Left ventricle myocardium superior (tissue), 1 donor: Measurements from ENCODE around the gene MCF2L2. TPM values are rescaled to one million over a fixed set of nuclear protein-coding genes. Genes with fewer than 3 reads are reported as not detected.

Source experiments
- ATAC-seq: fragments of 200-7000 bp; cut with Tn5 transposase; one replicate; pipeline ENCODE4 v1.9.1; 2020; ENCODE audit warnings: mild to moderate bottlenecking, moderate library complexity
- DNase-seq: peaks from one replicate; pipeline ENCODE4 v3.0.0-alpha.2; 2020
- intact Hi-C: fragments of 100-400 bp; cut with micrococcal nuclease; formaldehyde crosslinking; loops from one replicate; pipeline ENCODE4 v1.11.0; 2022
- total RNA-seq: library from RNA; stranded (reverse); fragmentation: NEBNext Ultra II Directional; extraction: Animal tissue kit (Norgen Biotek cat#: 25700); gene quantifications from one replicate; pipeline ENCODE4 v1.2.1, GENCODE V29; 2021
- donor health status: DM: no; HTN: yes; CAD: no; lungs with severe emphysema.

Gene MCF2L2
- total RNA-seq, 1 donor from 2014 or later = 0.25 TPM

- intact Hi-C loops = no loop called here
- ATAC-seq (no peak), DNase-seq (no peak)
Measured at GRCh38 chr3:183142199-183142598, 286.2 kb downstream of the MCF2L2 start.

GRCh38 chr3:183134844-183135243 lies 293.6 kb downstream of the MCF2L2 start:
- DNase-seq (no peak), ATAC-seq (no peak)

GRCh38 chr3:183132409-183132808 lies 296.0 kb downstream of the MCF2L2 start:
- DNase-seq (no peak), ATAC-seq (no peak)

More at GRCh38 chr3:183134844-183135243, 293.6 kb downstream of the MCF2L2 start:
- intact Hi-C loops = no loop called here

GRCh38 chr3:183131735-183132134 lies 296.7 kb downstream of the MCF2L2 start:
- DNase-seq (no peak), ATAC-seq (no peak)
- intact Hi-C loops = no loop called here

More at GRCh38 chr3:183132409-183132808, 296.0 kb downstream of the MCF2L2 start:
- intact Hi-C loops = no loop called here

- no peak for ATAC-seq
- intact Hi-C loops = no loop called here
- DNase-seq = no peak
Measured at GRCh38 chr3:183131186-183131725, 297.2 kb downstream of the MCF2L2 start.

GRCh38 chr3:183129243-183129642 lies 299.2 kb downstream of the MCF2L2 start:
- ATAC-seq (no peak), DNase-seq (no peak)
- intact Hi-C loops = loop anchor here (10.0 kb wide), 1 partner anchor 56 kb away; no protein-coding TSS in a partner anchor

GRCh38 chr3:183128709-183129108 lies 299.7 kb downstream of the MCF2L2 start:
- ATAC-seq (no peak), DNase-seq (no peak)
- intact Hi-C loops = loop anchor here (10.0 kb wide), 1 partner anchor 56 kb away; no protein-coding TSS in a partner anchor

Other genes starting within 250 kb of the MCF2L2 start
- gene B3GNT5, start 175.4 kb downstream of the MCF2L2 start, total RNA-seq = 2.1 TPM
- gene KLHL6, start 127.1 kb upstream of the MCF2L2 start, total RNA-seq = 0.87 TPM
- gene KLHL24, start 207.0 kb upstream of the MCF2L2 start, total RNA-seq = 272 TPM